B cell (primary cell): ENCODE data around the gene IER5L. TPM values are rescaled to one million over a fixed set of nuclear protein-coding genes. Genes with fewer than 3 reads are reported as not detected.

Experiments used
- ATAC-seq: fragments of 200-7000 bp; cut with Tn5 transposase; one replicate; pipeline ENCODE4 v1.10.0; 2021; ENCODE audit warnings: low read depth, mild to moderate bottlenecking, moderate number of reproducible peaks, moderate library complexity
- CTCF ChIA-PET: fragments of 350-600 bp; sonication (Branson Sonifier 250); formaldehyde crosslinking; loops from one replicate; lab custom pipeline; 2021; ENCODE audit warnings: antibody characterized with exemption, inconsistent platforms; lab: Charles Lee
- POLR2A ChIA-PET: fragments of 350-600 bp; sonication (Branson Sonifier 250); formaldehyde crosslinking; loops from one replicate; lab custom pipeline; 2021; ENCODE audit warnings: antibody characterized with exemption; lab: Charles Lee
- DNase-seq: peaks from one replicate; pipeline ENCODE4 v3.0.0; 2013
- H2AFZ ChIP-seq: 2 replicates; pipeline ENCODE4 v1.6.1; 2012; ENCODE audit warnings: mild to moderate bottlenecking, low read depth, low read length; ENCODE audit not compliant: insufficient read depth, poor library complexity, severe bottlenecking
- H3K27ac ChIP-seq, 2 donors: 1 replicate in 1 of 2; 2 replicates in 1 of 2; pipeline ENCODE4 v1.5.1; 2012 to 2013; ENCODE audit warnings: low read length in 2 of 2, mild to moderate bottlenecking in 2 of 2, moderate library complexity in 1 of 2
- H3K27me3 ChIP-seq, 4 experiments: fragments of 200-600 bp in 1 of 4; sonication (generic) in 1 of 4; replicated peaks in 1 of 4; 1 replicate in 2 of 4; 2 replicates in 2 of 4; pipeline versions ENCODE4 v1.6.1 to v1.7.0; 2013 to 2016; ENCODE audit warnings: low read length in 3 of 4, mild to moderate bottlenecking in 2 of 4, mixed read lengths in 1 of 4, moderate library complexity in 1 of 4; ENCODE audit not compliant: insufficient read depth in 4 of 4, control insufficient read depth in 3 of 4; ENCODE audit errors: control extremely low read depth in 1 of 4
- H3K36me3 ChIP-seq, 2 experiments: replicated peaks in 1 of 2; 1 replicate in 1 of 2; 2 replicates in 1 of 2; pipeline versions ENCODE4 v1.6.1 to v1.7.1; 2013; ENCODE audit warnings: low read length in 1 of 2; ENCODE audit not compliant: insufficient read depth in 2 of 2, control insufficient read depth in 1 of 2; ENCODE audit errors: control extremely low read depth in 1 of 2, extremely low read depth in 1 of 2
- H3K4me1 ChIP-seq, 2 donors: fragments of 200-600 bp in 1 of 2; sonication (generic) in 1 of 2; 1 replicate in 1 of 2; 2 replicates in 1 of 2; pipeline versions ENCODE4 v1.5.1 to v1.6.1; 2013 to 2017; ENCODE audit warnings: low read length in 2 of 2; ENCODE audit not compliant: control insufficient read depth in 2 of 2, insufficient read depth in 2 of 2
- H3K4me2 ChIP-seq: replicated peaks from 2 replicates; pipeline ENCODE3; 2012; ENCODE audit warnings: mild to moderate bottlenecking, low read depth, low read length; ENCODE audit not compliant: poor library complexity, severe bottlenecking
- H3K4me3 ChIP-seq, 5 experiments: fragments of 200-600 bp in 1 of 5; sonication (generic) in 1 of 5; 1 replicate in 3 of 5; 2 replicates in 2 of 5; pipeline versions ENCODE4 v1.5.1 to v1.7.0; 2011 to 2016; ENCODE audit warnings: low read length in 4 of 5, mild to moderate bottlenecking in 4 of 5, low read depth in 2 of 5, control low read depth in 1 of 5, moderate library complexity in 1 of 5; ENCODE audit not compliant: insufficient read depth in 1 of 5; ENCODE audit errors: control extremely low read depth in 1 of 5, extremely low read depth in 1 of 5
- H3K79me2 ChIP-seq: fragments of 200-600 bp; sonication (generic); one replicate; pipeline ENCODE4 v1.6.0; 2016; ENCODE audit warnings: low read length; ENCODE audit not compliant: control insufficient read depth, insufficient read depth
- H3K9ac ChIP-seq: fragments of 200-600 bp; sonication (generic); 2 replicates; pipeline ENCODE4 v1.6.1; 2017; ENCODE audit warnings: mild to moderate bottlenecking, low read length, moderate library complexity
- H3K9me3 ChIP-seq, 3 donors: one replicate each; pipeline versions ENCODE4 v1.6.1 to v1.7.1; 2013; ENCODE audit warnings: low read length in 2 of 3; ENCODE audit not compliant: control insufficient read depth in 2 of 3, insufficient read depth in 1 of 3; ENCODE audit errors: control extremely low read depth in 1 of 3
- H4K20me1 ChIP-seq: 2 replicates; pipeline ENCODE4 v1.6.0; 2012; ENCODE audit warnings: mild to moderate bottlenecking, low read length; ENCODE audit not compliant: insufficient read depth, control insufficient read depth, poor library complexity, severe bottlenecking
- H3K27ac Mint-ChIP-seq: one replicate; pipeline ENCODE4 v1.8.0; 2021; ENCODE audit warnings: mixed read lengths
- H3K27me3 Mint-ChIP-seq: one replicate; pipeline ENCODE4 v1.8.0; 2021; ENCODE audit warnings: mixed read lengths
- H3K4me1 Mint-ChIP-seq: one replicate; pipeline ENCODE4 v1.8.0; 2021; ENCODE audit warnings: mixed read lengths
- H3K4me3 Mint-ChIP-seq: one replicate; pipeline ENCODE4 v1.8.0; 2021; ENCODE audit warnings: mixed read lengths
- H3K9me3 Mint-ChIP-seq: one replicate; pipeline ENCODE4 v1.8.0; 2022; ENCODE audit warnings: mixed read lengths; ENCODE audit not compliant: insufficient read depth
- CTCF ChIP-seq: fragments of 200-600 bp; IDR thresholded peaks from one replicate; pipeline ENCODE4 v1.8.0; 2022; ENCODE audit warnings: antibody characterized with exemption, mild to moderate bottlenecking
- EZH2 ChIP-seq: IDR thresholded peaks from 2 replicates; pipeline ENCODE4 v1.6.1; 2012; ENCODE audit warnings: borderline replicate concordance, low read depth, mild to moderate bottlenecking, moderate library complexity, low read length; ENCODE audit not compliant: insufficient read depth, poor library complexity, severe bottlenecking
- WGBS: methylation state at CpG from one replicate; pipeline ENCODE4 v1.1.5; 2013; ENCODE audit warnings: missing lambda C conversion rate; ENCODE audit not compliant: insufficient coverage; 5-methylcytosine and 5-hydroxymethylcytosine counted together
- intact Hi-C: fragments of 100-400 bp; cut with micrococcal nuclease; formaldehyde crosslinking; loops from one replicate; pipeline ENCODE4 v1.10.0; 2022
- polyA plus RNA-seq: library from polyadenylated mRNA; depleted of rRNA; stranded (reverse); fragments of >200 nt; gene quantifications from 2 replicates; pipeline ENCODE4 v1.2.3, GENCODE V29; 2012
- total RNA-seq, 2 donors: library from RNA; stranded (reverse); fragments of 120-200 nt in 1 of 2; gene quantifications; 1 replicate in 1 of 2; 2 replicates in 1 of 2; pipeline versions ENCODE4 v1.2.3 to v1.2.4, GENCODE V29; 2013 to 2022

The IER5L gene
- total and polyA plus RNA-seq, 2 donors (not counting 1 experiment from before 2014, with no cell fraction given), result 1.5 to 12.9 TPM

GRCh38 chr9:129218918-129219317, 40.9 kb upstream of the IER5L start:
- ChIA-PET POLR2A (no interaction called here), CTCF (no interaction called here)
- Histone ChIP-seq H3K27me3 (peaks cover 0 to 20% (median 0%) of the 10 kb centered on the region in 4 experiments), H3K4me1 (peaks cover 0 to 4% of the 10 kb centered on the region in 2 donors), H3K36me3 (no peaks in the 10 kb centered on the region), H3K27ac (no peak overlapping the region), H3K9me3 (no peaks in the 10 kb centered on the region), H3K4me2 (no peak overlapping the region), H3K9ac (no peak overlapping the region), H3K79me2 (no peaks in the 10 kb centered on the region), H2AFZ (no peak overlapping the region), H4K20me1 (no peaks in the 10 kb centered on the region), H3K4me3 (no peak overlapping the region)
- WGBS, result 86% methylated on average over 8 of the region's 9 CpGs
- Mint-ChIP-seq H3K4me1 (peaks cover 5% of the 10 kb centered on the region), H3K27me3 (peaks cover 27% of the 10 kb centered on the region), H3K27ac (no peak overlapping the region), H3K4me3 (no peak overlapping the region), H3K9me3 (no peaks in the 10 kb centered on the region)
- intact Hi-C loops, result no loop called here
- TF ChIP-seq CTCF, result no peak
- no peak for TF ChIP-seq EZH2
- no peak for DNase-seq
- ATAC-seq, result no peak

- Histone ChIP-seq H3K79me2 (no peaks in the 10 kb centered on the region), H3K9me3 (peaks cover 0 to 3% (median 0%) of the 10 kb centered on the region in 3 donors), H2AFZ (no peak overlapping the region), H3K9ac (no peak overlapping the region), H3K4me2 (no peak overlapping the region), H3K4me1 (peaks cover 0 to 4% of the 10 kb centered on the region in 2 donors), H3K4me3 (no peak overlapping the region), H3K27ac (no peak overlapping the region), H3K27me3 (peaks cover 0 to 20% (median 0%) of the 10 kb centered on the region in 4 experiments), H4K20me1 (no peaks in the 10 kb centered on the region), H3K36me3 (no peaks in the 10 kb centered on the region)
- TF ChIP-seq CTCF (no peak), EZH2 (no peak)
- DNase-seq, result no peak
- no peaks in the 10 kb centered on the region for H3K9me3 Mint-ChIP-seq
- CTCF ChIA-PET, result no interaction called here
- intact Hi-C loops, result no loop called here
- ATAC-seq, result no peak
- POLR2A ChIA-PET, result no interaction called here
- peaks cover 30% of the 10 kb centered on the region for H3K27me3 Mint-ChIP-seq
- no peak overlapping the region for H3K27ac Mint-ChIP-seq
- H3K4me1 Mint-ChIP-seq, result peaks cover 5% of the 10 kb centered on the region
- 60% methylated on average over 6 of the region's 6 CpGs for WGBS
- no peak overlapping the region for H3K4me3 Mint-ChIP-seq
Measured at GRCh38 chr9:129218272-129218625, 40.2 kb upstream of the IER5L start.
